Lung (tissue), 12 donors: ENCODE measurements around the gene PDZD2. TPM values are rescaled to one million over a fixed set of nuclear protein-coding genes. Genes with fewer than 3 reads are reported as not detected.

Experiments
- ATAC-seq: fragments of 200-7000 bp; cut with Tn5 transposase; one replicate; pipeline ENCODE4 v1.9.1; 2020; ENCODE audit warnings: moderate number of reproducible peaks; ENCODE audit not compliant: insufficient read depth, low FRiP score
- DNase-seq, 3 donors: peaks; one replicate each; pipeline ENCODE4 v3.0.0-alpha.2; 2013 to 2017
- H3K27ac ChIP-seq, 2 donors: one replicate each; pipeline ENCODE4 v1.5.1; 2013; ENCODE audit warnings: mild to moderate bottlenecking in 2 of 2, moderate library complexity in 2 of 2, control low read depth in 1 of 2, inconsistent platforms in 1 of 2, low read depth in 1 of 2, low read length in 1 of 2
- H3K27me3 ChIP-seq, 3 donors: one replicate each; pipeline ENCODE4 v1.5.1; 2013; ENCODE audit warnings: low read length in 2 of 3; ENCODE audit not compliant: control insufficient read depth in 3 of 3, insufficient read depth in 3 of 3
- H3K36me3 ChIP-seq, 4 donors: one replicate each; pipeline ENCODE4 v1.5.1; 2013; ENCODE audit warnings: low read length in 4 of 4, mild to moderate bottlenecking in 1 of 4, moderate library complexity in 1 of 4; ENCODE audit not compliant: control insufficient read depth in 4 of 4, insufficient read depth in 4 of 4
- H3K4me1 ChIP-seq, 5 donors: one replicate each; pipeline ENCODE4 v1.5.1; 2013; ENCODE audit warnings: low read length in 5 of 5, mild to moderate bottlenecking in 2 of 5, moderate library complexity in 1 of 5; ENCODE audit not compliant: control insufficient read depth in 5 of 5, insufficient read depth in 5 of 5
- H3K4me3 ChIP-seq: one replicate; pipeline ENCODE4 v1.5.1; 2013; ENCODE audit warnings: mild to moderate bottlenecking, control low read depth, moderate library complexity
- H3K9ac ChIP-seq, 2 donors: one replicate each; pipeline ENCODE4 v1.5.1; 2013; ENCODE audit warnings: low read length in 2 of 2, control low read depth in 1 of 2; ENCODE audit not compliant: insufficient read depth in 1 of 2
- H3K9me3 ChIP-seq, 4 donors: one replicate each; pipeline ENCODE4 v1.5.1; 2013; ENCODE audit warnings: low read length in 3 of 4, mild to moderate bottlenecking in 1 of 4, moderate library complexity in 1 of 4; ENCODE audit not compliant: control insufficient read depth in 4 of 4, insufficient read depth in 3 of 4
- CTCF ChIP-seq: IDR thresholded peaks from 2 replicates; pipeline ENCODE4 v1.5.1; 2012; ENCODE audit warnings: mild to moderate bottlenecking; ENCODE audit errors: control extremely low read depth, extremely low read depth
- WGBS, 2 donors: extraction: QIAGEN DNeasy Blood & Tissue Kit; methylation state at CpG; one replicate each; pipeline ENCODE4 v1.1.7; 2013; 5-methylcytosine and 5-hydroxymethylcytosine counted together
- polyA plus RNA-seq, 2 donors: library from polyadenylated mRNA; stranded (reverse); fragments of 200-250 nt; gene quantifications; one replicate each; pipeline ENCODE4 v1.2.1, GENCODE V29; 2013
- total RNA-seq, 2 donors: library from RNA; depleted of rRNA in 1 of 2; stranded (reverse); fragments of >200 nt in 1 of 2; gene quantifications; one replicate each; pipeline ENCODE4 v1.2.1, GENCODE V29; 2014 to 2021
- donor health status: control.
- donor health status: control.
- donor health status: Bipolar disorder and iron deficiency.
- donor health status: healthy.
- donor health status: DM: yes; HTN: yes; CAD: no.

Gene PDZD2
- total and polyA plus RNA-seq, 4 donors, result 9.2 to 56.3 (median 24.8) TPM

- ATAC-seq (no peak), DNase-seq (peak in 2 of 3 donors; percentile 26 to 50)
- Histone ChIP-seq H3K4me1 (peaks cover 0 to 32% (median 11%) of the 10 kb centered on the region in 5 donors), H3K9ac (no peak overlapping the region), H3K9me3 (no peaks in the 10 kb centered on the region), H3K4me3 (no peak overlapping the region), H3K27me3 (no peaks in the 10 kb centered on the region), H3K36me3 (peaks cover 0 to 6% (median 2%) of the 10 kb centered on the region in 4 donors), H3K27ac (no peak overlapping the region)
- WGBS, 2 donors, result 50 to 71% methylated on average over 3 of the region's 3 CpGs
- no peak for TF ChIP-seq CTCF
These were observed 514.8 kb downstream of the PDZD2 start for GRCh38 chr5:32153723-32154122.

- no peak for TF ChIP-seq CTCF
- no peaks in the 10 kb centered on the region for H3K27me3 ChIP-seq
- H3K4me1 ChIP-seq, result peaks cover 0 to 37% (median 10%) of the 10 kb centered on the region in 5 donors
- no peaks in the 10 kb centered on the region for H3K9me3 ChIP-seq
- DNase-seq (no peak), ATAC-seq (no peak)
- H3K9ac ChIP-seq, result no peak overlapping the region
- peaks cover 0 to 6% (median 2%) of the 10 kb centered on the region in 4 donors for H3K36me3 ChIP-seq
- no peak overlapping the region for H3K27ac ChIP-seq
- no peak overlapping the region for H3K4me3 ChIP-seq
- WGBS, 2 donors, result 95 to 97% methylated on average over 2 of the region's 2 CpGs
These were observed 516.3 kb downstream of the PDZD2 start for GRCh38 chr5:32155211-32155610.

- H3K4me3 ChIP-seq, result no peak overlapping the region
- no peak for TF ChIP-seq CTCF
- H3K9me3 ChIP-seq, result no peaks in the 10 kb centered on the region
- no peak for DNase-seq
- H3K36me3 ChIP-seq, result peaks cover 0 to 6% (median 2%) of the 10 kb centered on the region in 4 donors
- H3K27ac ChIP-seq, result no peak overlapping the region
- ATAC-seq, result no peak
- H3K4me1 ChIP-seq, result peaks cover 0 to 35% (median 8%) of the 10 kb centered on the region in 5 donors
- no peaks in the 10 kb centered on the region for H3K27me3 ChIP-seq
- WGBS, 2 donors, result 93 to 94% methylated on average over 9 of the region's 9 CpGs
- H3K9ac ChIP-seq, result no peak overlapping the region
These were observed 517.7 kb downstream of the PDZD2 start for GRCh38 chr5:32156635-32157034.

GRCh38 chr5:32157078-32157477, 518.1 kb downstream of the PDZD2 start:
- ATAC-seq (no peak), DNase-seq (no peak)
- WGBS, 2 donors, result 86 to 90% methylated on average over 4 of the region's 4 CpGs
- Histone ChIP-seq H3K9ac (no peak overlapping the region), H3K9me3 (no peaks in the 10 kb centered on the region), H3K4me3 (no peak overlapping the region), H3K27ac (no peak overlapping the region), H3K4me1 (peaks cover 0 to 35% (median 8%) of the 10 kb centered on the region in 5 donors), H3K27me3 (no peaks in the 10 kb centered on the region), H3K36me3 (peaks cover 0 to 4% (median 2%) of the 10 kb centered on the region in 4 donors)
- TF ChIP-seq CTCF, result no peak
